GM23338 (cell line): ENCODE results near the gene MTMR3. TPM values are rescaled to one million over a fixed set of nuclear protein-coding genes. Genes with fewer than 3 reads are reported as not detected.

Experiments
- ATAC-seq: fragments of 200-7000 bp; cut with Tn5 transposase; 3 replicates; pipeline ENCODE4 v1.9.1; 2020
- DNase-seq: peaks from one replicate; pipeline ENCODE4 v3.0.0-alpha.2; 2015; ENCODE audit warnings: low spot score
- H2AFZ ChIP-seq: fragments of 200-600 bp; sonication (generic); 2 replicates; pipeline ENCODE4 v1.8.0; 2016; ENCODE audit warnings: antibody characterized with exemption, mild to moderate bottlenecking, moderate library complexity
- H3F3A ChIP-seq: fragments of 200-600 bp; sonication (generic); replicated peaks from 2 replicates; pipeline ENCODE4 v1.8.0; 2017; ENCODE audit warnings: antibody characterized with exemption, mixed run types, low read depth
- H3K27ac ChIP-seq: fragments of 200-600 bp; sonication (generic); 2 replicates; pipeline ENCODE4 v1.6.1; 2016; ENCODE audit warnings: low read depth
- H3K27me3 ChIP-seq: fragments of 200-600 bp; sonication (generic); 2 replicates; pipeline ENCODE4 v1.8.0; 2016; ENCODE audit warnings: mild to moderate bottlenecking, mixed run types, moderate library complexity; ENCODE audit not compliant: insufficient read depth
- H3K36me3 ChIP-seq: fragments of 200-600 bp; sonication (generic); 2 replicates; pipeline ENCODE4 v1.8.0; 2016; ENCODE audit warnings: mild to moderate bottlenecking; ENCODE audit not compliant: insufficient read depth
- H3K4me1 ChIP-seq: fragments of 200-600 bp; sonication (generic); 2 replicates; pipeline ENCODE4 v1.8.0; 2016; ENCODE audit warnings: mild to moderate bottlenecking, moderate library complexity; ENCODE audit not compliant: insufficient read depth
- H3K4me2 ChIP-seq: fragments of 200-600 bp; sonication (generic); 2 replicates; pipeline ENCODE4 v1.7.1; 2017; ENCODE audit warnings: mixed run types
- H3K4me3 ChIP-seq: fragments of 200-600 bp; sonication (generic); 2 replicates; pipeline ENCODE4 v1.6.1; 2016; ENCODE audit warnings: mixed run types
- H3K79me2 ChIP-seq: fragments of 200-600 bp; sonication (generic); replicated peaks from 2 replicates; pipeline ENCODE4 v1.8.0; 2017; ENCODE audit warnings: mild to moderate bottlenecking; ENCODE audit not compliant: insufficient read depth
- H3K9me2 ChIP-seq: fragments of 200-600 bp; sonication (generic); 2 replicates; pipeline ENCODE4 v1.8.0; 2017; ENCODE audit not compliant: insufficient read depth
- H4K20me1 ChIP-seq: fragments of 200-600 bp; sonication (generic); replicated peaks from 2 replicates; pipeline ENCODE4 v1.8.0; 2017; ENCODE audit warnings: mild to moderate bottlenecking; ENCODE audit not compliant: insufficient read depth
- H3K27ac Mint-ChIP-seq: 2 replicates; pipeline ENCODE4 v1.8.0; 2020; ENCODE audit warnings: inconsistent platforms, mild to moderate bottlenecking, moderate library complexity, mixed read lengths
- H3K27me3 Mint-ChIP-seq: 3 replicates; pipeline ENCODE4 v1.8.0; 2022; ENCODE audit warnings: low read depth, mild to moderate bottlenecking, moderate library complexity, mixed read lengths, inconsistent platforms; ENCODE audit not compliant: insufficient read depth, poor library complexity
- H3K36me3 Mint-ChIP-seq: 3 replicates; pipeline ENCODE4 v1.8.0; 2021; ENCODE audit warnings: low read depth, mild to moderate bottlenecking, inconsistent platforms, moderate library complexity, mixed read lengths
- H3K4me1 Mint-ChIP-seq: 3 replicates; pipeline ENCODE4 v1.8.0; 2020; ENCODE audit warnings: mild to moderate bottlenecking, inconsistent platforms, mixed read lengths
- H3K4me3 Mint-ChIP-seq: 3 replicates; pipeline ENCODE4 v1.8.0; 2021; ENCODE audit warnings: moderate library complexity, mild to moderate bottlenecking, inconsistent platforms, mixed read lengths
- H3K9me3 Mint-ChIP-seq: 3 replicates; pipeline ENCODE4 v1.8.0; 2020; ENCODE audit warnings: moderate library complexity, mild to moderate bottlenecking, inconsistent platforms, mixed read lengths
- CTCF ChIP-seq, 2 experiments: fragments of 200-600 bp in 1 of 2; sonication (generic) in 1 of 2; conservative IDR thresholded peaks; 2 replicates each; pipeline versions ENCODE4 v1.5.1 to v1.6.1; 2016 to 2017; ENCODE audit warnings: antibody characterized with exemption in 2 of 2, low read depth in 2 of 2, mild to moderate bottlenecking in 2 of 2, moderate library complexity in 1 of 2
- JUNB ChIP-seq: IDR thresholded peaks from one replicate; pipeline ENCODE4 v1.6.1; 2016; ENCODE audit warnings: antibody characterized with exemption; ENCODE audit not compliant: unreplicated experiment
- NANOG ChIP-seq: IDR thresholded peaks from 2 replicates; pipeline ENCODE4 v1.6.1; 2016; ENCODE audit warnings: antibody characterized with exemption, borderline replicate concordance
- ZNF462 ChIP-seq: fragments of 250-450 bp; sonication (Bioruptor Pico); IDR thresholded peaks from 2 replicates; pipeline ENCODE4 v1.5.0; 2020; ENCODE audit warnings: mild to moderate bottlenecking, moderate library complexity
- polyA plus RNA-seq: library from polyadenylated mRNA; unstranded; fragments of >200 nt; fragmentation: Nextera tagmentation; extraction: Ambion mirVana; gene quantifications from 2 replicates; pipeline ENCODE4 v1.2.1, GENCODE V29; 2016
- total RNA-seq: library from RNA; depleted of rRNA; stranded (reverse); fragments of >200 nt; shearing (Covaris generic); gene quantifications from 2 replicates; pipeline ENCODE4 v1.2.3, GENCODE V29; 2014

Gene MTMR3
- total and polyA plus RNA-seq, 2 experiments from 2014 or later = 5.2 to 27.4 TPM

GRCh38 chr22:30048681-30049080 lies 165.7 kb downstream of the MTMR3 start:
- no peak overlapping the region for H3K27ac ChIP-seq
- Mint-ChIP-seq H3K9me3 (no peaks in the 10 kb centered on the region), H3K27me3 (peaks cover 6% of the 10 kb centered on the region), H3K27ac (no peak overlapping the region), H3K36me3 (no peaks in the 10 kb centered on the region), H3K4me3 (no peak overlapping the region), H3K4me1 (no peaks in the 10 kb centered on the region)
- no peaks in the 10 kb centered on the region for H3K79me2 ChIP-seq
- H3K36me3 ChIP-seq = no peaks in the 10 kb centered on the region
- ATAC-seq (no peak), DNase-seq (no peak)
- no peaks in the 10 kb centered on the region for H3K9me2 ChIP-seq
- H3K4me1 ChIP-seq = no peaks in the 10 kb centered on the region
- H3K4me3 ChIP-seq = no peak overlapping the region
- no peaks in the 10 kb centered on the region for H3F3A ChIP-seq
- no peak for TF ChIP-seq ZNF462 (CRISPR knock-in tag)
- TF ChIP-seq CTCF (conservative IDR thresholded peaks at IDR 0.05; ENCODE audit: low read depth in 2 of 2) = no peak
- TF ChIP-seq NANOG = no peak
- TF ChIP-seq JUNB = no peak
- H4K20me1 ChIP-seq = no peaks in the 10 kb centered on the region
- H3K27me3 ChIP-seq = no peaks in the 10 kb centered on the region
- no peak overlapping the region for H2AFZ ChIP-seq
- no peak overlapping the region for H3K4me2 ChIP-seq
